Immature natural killer cell (primary cell): ENCODE measurements around the gene KCTD7. TPM values are rescaled to one million over a fixed set of nuclear protein-coding genes. Genes with fewer than 3 reads are reported as not detected.
"Not testable (repeated sequence)": the region's sequence is repeated elsewhere in the genome, so short reads cannot be mapped to it uniquely, and the experiment has no call there.

ENCODE experiments used
- DNase-seq, 3 donors: peaks; one replicate each; pipeline ENCODE4 v3.0.0; 2022; ENCODE audit warnings: mixed read lengths in 1 of 3
- H3K27ac Mint-ChIP-seq, 6 donors: one replicate each; pipeline ENCODE4 v1.8.0; 2020; ENCODE audit warnings: mixed read lengths in 6 of 6, mild to moderate bottlenecking in 5 of 6, inconsistent platforms in 4 of 6, moderate library complexity in 3 of 6
- H3K27me3 Mint-ChIP-seq, 3 donors: one replicate each; pipeline ENCODE4 v1.8.0; 2020 to 2021; ENCODE audit warnings: low read depth in 3 of 3, mild to moderate bottlenecking in 3 of 3, mixed read lengths in 3 of 3, moderate library complexity in 3 of 3, inconsistent platforms in 1 of 3
- H3K36me3 Mint-ChIP-seq, 3 donors: one replicate each; pipeline ENCODE4 v1.8.0; 2020; ENCODE audit warnings: mixed read lengths in 3 of 3, inconsistent platforms in 2 of 3, mild to moderate bottlenecking in 2 of 3
- H3K4me1 Mint-ChIP-seq, 2 donors: one replicate each; pipeline ENCODE4 v1.8.0; 2020; ENCODE audit warnings: inconsistent platforms in 2 of 2, mild to moderate bottlenecking in 2 of 2, mixed read lengths in 2 of 2, moderate library complexity in 1 of 2
- H3K4me3 Mint-ChIP-seq, 5 donors: one replicate each; pipeline ENCODE4 v1.8.0; 2020; ENCODE audit warnings: mild to moderate bottlenecking in 5 of 5, mixed read lengths in 5 of 5, inconsistent platforms in 3 of 5, moderate library complexity in 3 of 5
- H3K9me3 Mint-ChIP-seq, 6 donors: one replicate each; pipeline ENCODE4 v1.8.0; 2020; ENCODE audit warnings: mild to moderate bottlenecking in 6 of 6, mixed read lengths in 6 of 6, inconsistent platforms in 4 of 6, moderate library complexity in 3 of 6
- polyA plus RNA-seq, 3 donors: library from polyadenylated mRNA; unstranded; fragments of 300-500 nt; fragmentation: Illumina TruSeq; gene quantifications; one replicate each; pipeline ENCODE4 v1.2.3, GENCODE V29; 2021

Gene KCTD7
- polyA plus RNA-seq, 3 donors from 2014 or later = 4.4 to 20.7 (median 7.5) TPM

DNA sequence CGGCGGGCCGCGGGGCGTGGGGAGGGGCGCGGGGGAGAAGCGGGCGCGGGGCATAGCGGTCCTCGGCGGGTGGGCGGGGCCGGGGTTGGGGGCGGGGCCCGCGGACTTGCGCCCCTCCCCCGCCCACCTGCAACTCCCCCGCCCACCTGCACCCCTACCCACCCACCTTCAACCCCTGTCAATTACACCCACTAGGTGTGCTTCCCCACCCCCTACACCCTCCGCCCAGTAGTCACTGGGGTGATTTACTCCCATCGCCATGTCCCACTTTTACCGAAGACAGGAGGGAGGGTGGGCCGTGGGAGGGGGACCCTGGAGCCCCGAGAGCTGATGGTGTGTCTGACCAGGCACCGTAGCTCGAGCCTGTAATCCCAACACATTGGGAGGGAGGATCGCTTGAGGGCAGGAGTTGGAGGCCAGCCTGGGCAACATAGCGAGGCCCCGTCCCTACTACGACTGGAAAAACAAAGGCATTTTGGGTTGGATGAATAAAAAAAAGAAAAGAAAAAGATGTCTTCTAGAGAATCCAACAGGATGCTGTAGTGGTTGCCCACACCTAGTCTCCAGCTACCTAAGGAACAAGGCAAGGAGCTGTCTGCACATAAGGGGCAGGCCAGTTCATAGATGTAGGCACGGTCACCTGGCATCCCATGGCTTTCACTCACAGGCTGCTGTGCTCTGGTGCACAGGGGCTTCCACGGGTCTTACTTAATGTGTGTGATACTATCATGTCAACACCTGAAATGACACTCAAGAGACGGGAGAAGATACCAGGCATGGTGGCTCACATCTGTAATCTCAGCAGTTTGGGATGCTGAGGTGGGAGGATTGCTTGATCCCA is 761 bp downstream of the KCTD7 start:
- H3K9me3 Mint-ChIP-seq = no peaks in the 10 kb centered on the region
- H3K27ac Mint-ChIP-seq = peak overlapping the region; percentile 90 to 96 (median 93)
- H3K27me3 Mint-ChIP-seq = peaks cover 3 to 16% (median 8%) of the 10 kb centered on the region in 3 donors
- peak overlapping the region; percentile 78 to 93 (median 91) for H3K4me3 Mint-ChIP-seq
- H3K4me1 Mint-ChIP-seq = peaks cover 47 to 49% of the 10 kb centered on the region in 2 donors
- DNase-seq = no peak
- H3K36me3 Mint-ChIP-seq = peaks cover 2 to 14% (median 2%) of the 10 kb centered on the region in 3 donors

DNA sequence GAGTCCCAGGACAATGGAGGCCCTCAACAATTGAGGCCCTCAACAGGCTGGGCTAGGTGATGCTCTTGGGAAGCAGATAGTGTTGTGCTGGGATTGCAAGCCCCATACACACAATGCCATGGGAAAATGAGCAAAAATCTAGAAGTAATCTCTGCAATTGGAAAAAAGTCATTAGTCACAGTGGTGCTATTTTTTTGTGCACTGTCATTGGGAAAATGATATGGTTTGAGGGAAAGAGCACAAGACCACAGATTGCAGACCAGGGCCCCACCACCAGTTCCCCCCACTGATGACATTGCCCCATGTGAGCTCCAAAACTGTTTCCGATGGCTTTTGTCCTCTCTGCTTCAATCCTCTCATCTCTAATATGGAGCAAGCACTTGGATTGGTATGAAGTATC is 1.9 kb downstream of the KCTD7 start:
- peaks cover 3 to 16% (median 8%) of the 10 kb centered on the region in 3 donors for H3K27me3 Mint-ChIP-seq
- H3K27ac Mint-ChIP-seq = peak overlapping the region; percentile 90 to 95 (median 92)
- H3K4me3 Mint-ChIP-seq = peak overlapping the region; percentile 58 to 82 (median 66)
- peaks cover 47 to 49% of the 10 kb centered on the region in 2 donors for H3K4me1 Mint-ChIP-seq
- no peak for DNase-seq
- H3K36me3 Mint-ChIP-seq = peaks cover 4 to 15% (median 4%) of the 10 kb centered on the region in 3 donors
- H3K9me3 Mint-ChIP-seq = no peaks in the 10 kb centered on the region

DNA sequence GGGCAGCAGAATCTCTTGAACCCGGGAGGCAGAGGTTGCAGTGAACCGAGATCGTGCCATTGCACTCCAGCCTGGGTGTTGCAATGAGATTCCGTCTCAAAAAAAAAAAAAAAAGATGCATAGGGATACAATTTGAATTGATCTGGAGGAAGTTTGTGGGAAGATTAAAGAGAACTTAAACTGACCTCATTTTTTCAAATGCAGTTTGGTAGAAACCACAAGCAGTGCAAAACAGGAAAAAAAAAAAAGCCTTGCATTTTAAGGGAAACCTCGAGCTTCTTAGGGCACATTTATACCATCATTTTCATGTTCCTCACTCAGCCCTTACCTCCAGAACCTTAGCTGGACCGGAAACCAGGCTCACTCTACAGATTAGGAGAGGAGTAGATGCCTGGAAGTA is 2.8 kb downstream of the KCTD7 start:
- Mint-ChIP-seq H3K27me3 (peaks cover 3 to 16% (median 8%) of the 10 kb centered on the region in 3 donors), H3K27ac (peak overlapping the region; percentile 85 to 95 (median 92)), H3K4me1 (peaks cover 47 to 49% of the 10 kb centered on the region in 2 donors), H3K36me3 (peaks cover 4 to 15% (median 4%) of the 10 kb centered on the region in 3 donors), H3K4me3 (peak overlapping the region; percentile 58 to 82 (median 66)), H3K9me3 (no peaks in the 10 kb centered on the region)
- DNase-seq = peak in 1 of 3 donors; percentile 16

DNA sequence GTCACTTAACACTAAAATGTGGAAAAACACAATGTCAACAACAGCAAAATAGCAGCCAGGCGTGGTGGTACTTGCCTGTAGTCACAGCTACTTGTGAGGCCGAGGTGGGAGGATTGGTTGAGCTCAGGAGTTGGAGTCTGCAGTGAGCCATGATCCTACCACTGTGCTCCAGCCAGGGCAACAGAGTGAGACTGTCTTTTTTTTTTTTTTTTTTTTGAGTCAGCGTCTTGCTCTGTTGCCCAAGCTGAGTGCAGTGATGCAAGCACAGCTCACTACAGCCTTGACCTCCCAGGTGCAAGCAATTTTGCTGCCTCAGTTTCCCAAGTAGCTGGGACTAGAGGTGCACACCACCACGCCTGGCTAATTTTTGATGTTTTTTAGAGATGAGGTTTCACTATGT is 6.1 kb downstream of the KCTD7 start:
- Mint-ChIP-seq H3K4me3 (no peak overlapping the region), H3K4me1 (peaks cover 33 to 36% of the 10 kb centered on the region in 2 donors), H3K27ac (no peak overlapping the region), H3K9me3 (no peaks in the 10 kb centered on the region), H3K36me3 (peaks cover 9 to 28% (median 16%) of the 10 kb centered on the region in 3 donors), H3K27me3 (peaks cover 0 to 3% (median 2%) of the 10 kb centered on the region in 3 donors)
- DNase-seq = no peak

DNA sequence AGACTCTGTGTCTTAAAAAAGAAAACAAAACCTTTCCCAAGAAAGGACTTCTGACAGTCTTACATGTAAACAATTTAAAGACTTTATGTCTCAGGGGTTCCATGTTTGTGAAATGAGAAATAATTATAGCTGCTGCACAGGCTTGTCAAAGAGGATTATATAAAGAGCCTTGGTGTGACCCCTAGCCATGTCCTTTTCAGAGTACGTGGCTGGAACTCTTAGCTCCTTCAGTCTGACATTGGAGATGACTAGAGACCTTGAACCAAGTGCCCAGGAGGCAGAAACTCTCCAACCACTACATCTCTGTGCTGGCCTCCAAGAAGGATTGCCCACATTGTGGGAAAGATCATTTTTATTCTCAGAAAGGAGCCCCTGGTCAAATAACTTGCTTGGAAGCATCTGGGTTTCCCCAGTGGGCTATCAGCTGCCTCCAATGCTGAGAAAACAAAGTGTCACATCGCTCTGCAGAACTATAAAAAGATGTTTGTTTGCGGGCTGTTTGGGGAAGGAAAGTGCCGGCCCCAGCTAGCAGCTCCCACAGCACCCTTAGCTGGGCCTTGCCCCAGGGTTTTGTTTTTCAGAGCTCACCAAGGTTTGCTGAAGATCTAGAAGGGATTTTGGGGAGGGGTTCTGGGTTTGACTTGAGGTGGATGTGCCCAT is 6.8 kb downstream of the KCTD7 start:
- DNase-seq, H3K9me3 Mint-ChIP-seq, H3K27me3 Mint-ChIP-seq, H3K4me3 Mint-ChIP-seq: not testable (repeated sequence)
- Mint-ChIP-seq H3K27ac (peak overlapping the region in 1 of 6 donors; percentile 52), H3K36me3 (peaks cover 14 to 34% (median 23%) of the 10 kb centered on the region in 3 donors), H3K4me1 (peaks cover 27 to 30% of the 10 kb centered on the region in 2 donors)

DNA sequence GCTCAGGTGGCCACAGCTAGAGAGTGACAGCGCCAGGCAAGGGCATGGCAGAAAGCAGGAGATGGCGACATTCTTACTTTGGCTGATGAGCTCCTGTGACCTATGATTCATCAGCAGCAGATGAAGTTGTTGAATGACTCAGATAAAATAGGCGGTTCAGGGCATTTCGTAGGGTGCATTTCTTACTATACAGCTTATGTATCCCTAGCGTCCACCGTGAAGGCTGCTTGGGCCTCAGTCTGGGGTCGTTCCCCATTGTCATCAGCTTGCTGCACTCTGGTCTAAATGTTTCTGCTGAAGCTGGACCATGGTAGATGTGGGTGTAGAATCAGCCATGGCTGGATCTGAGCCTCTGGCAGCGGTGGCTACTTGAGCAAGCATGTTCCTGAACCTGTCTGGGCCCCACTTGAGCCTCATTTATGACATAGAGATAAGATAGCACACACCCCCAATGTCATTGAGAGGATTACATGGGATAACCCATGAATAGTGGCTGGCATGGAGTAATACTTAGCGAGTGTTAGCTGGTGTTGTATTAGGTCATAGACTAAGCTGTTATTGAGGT is 7.4 kb downstream of the KCTD7 start:
- not testable (repeated sequence) for H3K27ac Mint-ChIP-seq, H3K27me3 Mint-ChIP-seq, H3K4me3 Mint-ChIP-seq, DNase-seq, H3K9me3 Mint-ChIP-seq
- peaks cover 21 to 24% of the 10 kb centered on the region in 2 donors for H3K4me1 Mint-ChIP-seq
- peaks cover 14 to 37% (median 23%) of the 10 kb centered on the region in 3 donors for H3K36me3 Mint-ChIP-seq

DNA sequence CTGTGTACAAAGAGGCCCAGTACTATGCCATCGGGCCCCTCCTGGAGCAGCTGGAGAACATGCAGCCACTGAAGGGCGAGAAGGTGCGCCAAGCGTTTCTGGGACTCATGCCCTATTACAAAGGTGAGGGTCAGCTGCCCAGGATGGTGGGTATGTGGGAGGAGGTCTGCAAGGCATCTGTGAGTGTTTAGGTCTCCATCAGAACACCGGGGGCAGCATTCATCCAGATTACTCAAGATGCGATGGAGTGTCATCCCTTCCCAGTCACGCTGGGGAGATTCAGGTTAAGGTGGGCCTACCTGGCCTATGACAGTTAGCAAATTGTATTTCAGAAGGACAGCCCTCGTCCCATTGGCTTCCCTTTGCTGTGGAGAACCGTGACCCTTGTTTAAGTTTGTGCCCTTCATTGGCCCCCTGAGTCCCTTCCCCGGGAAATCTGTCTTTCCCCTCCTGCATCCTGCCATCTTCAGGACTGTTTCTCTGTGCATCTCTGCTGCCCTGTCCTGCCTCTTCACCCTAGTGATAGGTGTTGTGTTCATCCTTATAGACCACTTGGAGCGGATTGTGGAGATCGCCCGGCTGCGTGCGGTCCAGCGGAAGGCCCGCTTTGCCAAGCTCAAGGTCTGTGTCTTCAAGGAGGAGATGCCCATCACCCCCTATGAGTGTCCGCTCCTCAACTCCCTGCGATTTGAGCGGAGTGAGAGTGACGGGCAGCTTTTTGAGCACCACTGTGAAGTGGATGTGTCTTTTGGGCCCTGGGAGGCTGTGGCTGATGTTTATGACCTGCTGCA is 9.8 kb downstream of the KCTD7 start:
- no peak for DNase-seq
- Mint-ChIP-seq H3K4me1 (peaks cover 0 to 4% of the 10 kb centered on the region in 2 donors), H3K27me3 (peaks cover 0 to 3% (median 0%) of the 10 kb centered on the region in 3 donors), H3K36me3 (peaks cover 23 to 42% (median 27%) of the 10 kb centered on the region in 3 donors), H3K9me3 (no peaks in the 10 kb centered on the region), H3K27ac (peak overlapping the region in 2 of 6 donors; percentile 53 to 55), H3K4me3 (no peak overlapping the region)

DNA sequence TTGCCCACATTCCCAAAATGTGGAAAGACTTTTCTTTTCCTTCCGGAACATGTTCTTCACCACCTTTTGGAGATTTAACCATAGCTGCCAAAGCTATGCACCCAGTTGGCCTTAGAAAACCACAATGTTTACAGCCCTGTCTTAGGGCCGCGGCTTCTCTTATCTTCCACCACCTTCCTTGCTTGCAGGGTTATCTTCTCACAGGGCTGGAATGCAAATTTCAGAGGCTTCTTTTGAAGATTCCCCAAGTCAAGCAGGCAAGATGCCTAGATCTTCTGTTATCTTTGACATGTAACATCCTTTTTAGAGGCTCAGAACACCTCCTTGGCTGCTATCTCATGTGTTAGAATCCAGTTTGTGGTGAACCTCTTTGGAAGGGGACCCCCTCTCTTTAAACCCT is 11.1 kb downstream of the KCTD7 start:
- no peak for DNase-seq
- H3K4me1 Mint-ChIP-seq = peaks cover 0 to 2% of the 10 kb centered on the region in 2 donors
- peaks cover 23 to 46% (median 23%) of the 10 kb centered on the region in 3 donors for H3K36me3 Mint-ChIP-seq
- no peaks in the 10 kb centered on the region for H3K9me3 Mint-ChIP-seq
- H3K4me3 Mint-ChIP-seq = no peak overlapping the region
- H3K27me3 Mint-ChIP-seq = peaks cover 0 to 3% (median 0%) of the 10 kb centered on the region in 3 donors
- H3K27ac Mint-ChIP-seq = peak overlapping the region in 1 of 6 donors; percentile 10

DNA sequence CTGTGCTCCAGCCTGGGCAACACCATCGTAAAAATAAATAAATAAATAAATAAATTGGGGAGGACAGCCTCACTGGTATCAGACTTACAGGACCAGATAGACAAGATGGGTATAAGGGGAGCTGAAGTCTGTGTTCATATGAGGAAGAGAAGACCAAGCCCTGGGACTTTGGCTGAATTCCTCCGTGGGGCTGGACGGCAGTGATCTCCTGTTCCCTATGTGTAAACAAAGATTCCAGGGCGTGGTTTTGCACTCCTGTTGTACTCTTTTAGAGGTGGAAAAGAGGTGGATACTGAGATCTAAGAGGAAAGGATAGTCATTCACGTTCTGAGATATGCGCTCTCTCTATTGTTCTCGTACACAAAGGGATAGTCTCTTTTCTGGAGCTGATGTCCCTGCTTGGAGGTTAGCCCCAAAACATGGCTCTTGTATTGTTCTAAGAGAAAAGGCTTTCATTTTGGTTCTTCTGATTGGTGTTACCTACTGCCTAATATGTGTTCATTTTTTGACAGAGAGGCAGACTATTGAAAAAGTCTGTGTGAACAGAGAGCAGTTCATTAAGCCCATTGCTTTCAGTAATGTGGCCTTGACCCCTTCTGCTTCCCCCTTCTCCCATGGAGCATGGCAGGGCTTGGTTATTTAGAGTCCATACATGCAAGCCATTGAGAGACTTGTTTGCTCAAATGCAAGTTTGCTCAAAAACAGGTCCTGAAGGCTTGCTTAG is 12.3 kb downstream of the KCTD7 start:
- H3K4me3 Mint-ChIP-seq = no peak overlapping the region
- H3K4me1 Mint-ChIP-seq = peaks cover 0 to 2% of the 10 kb centered on the region in 2 donors
- no peaks in the 10 kb centered on the region for H3K9me3 Mint-ChIP-seq
- no peak for DNase-seq
- H3K36me3 Mint-ChIP-seq = peaks cover 28 to 51% (median 28%) of the 10 kb centered on the region in 3 donors
- H3K27me3 Mint-ChIP-seq = peaks cover 0 to 3% (median 0%) of the 10 kb centered on the region in 3 donors
- peak overlapping the region in 1 of 6 donors; percentile 31 for H3K27ac Mint-ChIP-seq

DNA sequence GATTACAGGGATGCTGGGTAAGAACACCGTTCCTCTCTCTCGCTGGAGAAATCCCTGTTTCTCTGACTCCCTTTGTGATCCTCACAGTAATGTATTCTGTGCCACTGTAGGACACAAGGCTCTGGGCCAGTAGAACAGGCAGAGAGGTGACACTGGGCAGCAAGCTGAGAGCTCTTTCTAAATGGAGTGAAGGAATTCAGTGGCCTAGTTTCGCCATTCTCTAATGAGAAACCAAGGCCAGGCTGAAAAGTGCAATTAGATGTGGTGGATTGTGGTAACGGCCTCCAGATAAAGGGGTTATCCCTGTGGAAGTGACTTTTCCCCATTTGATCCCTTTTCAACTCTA is 12.8 kb downstream of the KCTD7 start:
- H3K27me3 Mint-ChIP-seq = peaks cover 0 to 3% (median 0%) of the 10 kb centered on the region in 3 donors
- no peak for DNase-seq
- H3K4me3 Mint-ChIP-seq = no peak overlapping the region
- H3K36me3 Mint-ChIP-seq = peaks cover 28 to 53% (median 31%) of the 10 kb centered on the region in 3 donors
- H3K9me3 Mint-ChIP-seq = no peaks in the 10 kb centered on the region
- H3K27ac Mint-ChIP-seq = peak overlapping the region in 3 of 6 donors; percentile 31 to 40 (median 31)
- H3K4me1 Mint-ChIP-seq = peaks cover 0 to 2% of the 10 kb centered on the region in 2 donors

DNA sequence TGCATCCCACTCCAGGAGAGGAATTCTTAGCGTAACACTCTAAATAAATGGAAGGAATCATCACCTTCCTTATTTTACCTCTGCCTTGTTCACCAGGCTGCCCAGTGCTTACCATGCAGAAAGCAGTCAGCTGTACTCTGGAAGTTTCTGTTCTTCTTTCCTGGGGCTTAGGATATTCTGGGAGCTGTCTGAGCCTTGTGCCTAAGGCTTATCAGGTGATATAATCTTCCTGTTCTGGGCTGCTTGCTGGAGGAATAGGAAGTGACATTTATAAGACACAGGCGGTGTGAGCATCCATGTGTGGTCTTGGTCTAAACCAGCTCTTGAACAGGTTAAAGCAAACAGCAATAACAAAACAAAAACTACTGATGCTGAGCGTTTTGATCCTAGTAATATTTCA is 13.5 kb downstream of the KCTD7 start:
- no peak overlapping the region for H3K27ac Mint-ChIP-seq
- peaks cover 0 to 2% of the 10 kb centered on the region in 2 donors for H3K4me1 Mint-ChIP-seq
- peaks cover 28 to 58% (median 31%) of the 10 kb centered on the region in 3 donors for H3K36me3 Mint-ChIP-seq
- peaks cover 0 to 3% (median 2%) of the 10 kb centered on the region in 3 donors for H3K27me3 Mint-ChIP-seq
- DNase-seq = no peak
- no peaks in the 10 kb centered on the region for H3K9me3 Mint-ChIP-seq
- H3K4me3 Mint-ChIP-seq = no peak overlapping the region

DNA sequence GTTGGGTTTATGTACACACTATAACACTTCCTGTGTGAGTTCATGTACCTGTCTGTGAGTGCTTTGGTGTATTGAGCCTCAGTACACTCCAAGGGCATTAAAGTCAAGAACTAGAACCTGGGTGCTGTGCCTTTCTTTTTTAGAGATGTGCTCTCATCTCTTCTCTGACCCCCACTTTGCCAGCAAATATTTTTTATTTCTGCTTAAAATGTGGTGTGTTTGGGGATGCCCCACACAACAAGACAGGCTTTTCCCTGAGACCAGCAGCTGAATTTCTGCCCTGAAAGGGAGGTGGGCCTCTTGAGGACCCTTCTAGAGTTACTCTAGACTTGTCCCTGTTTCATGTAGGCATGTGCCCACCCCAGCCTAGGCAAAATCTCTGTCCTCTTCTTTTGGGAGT is 14.3 kb downstream of the KCTD7 start:
- Mint-ChIP-seq H3K9me3 (no peaks in the 10 kb centered on the region), H3K36me3 (peaks cover 28 to 58% (median 31%) of the 10 kb centered on the region in 3 donors), H3K4me3 (no peak overlapping the region), H3K27me3 (peaks cover 0 to 3% (median 2%) of the 10 kb centered on the region in 3 donors), H3K27ac (peak overlapping the region in 3 of 6 donors; percentile 39 to 69 (median 62)), H3K4me1 (peaks cover 0 to 2% of the 10 kb centered on the region in 2 donors)
- no peak for DNase-seq
